SK-N-SH (cell line): Measurements from ENCODE around the gene IL11. TPM values are rescaled to one million over a fixed set of nuclear protein-coding genes. Genes with fewer than 3 reads are reported as not detected.
A peak's percentile ranks its signal among the peaks of the same experiment; 100 is the strongest.

ENCODE experiments used
- CTCF ChIA-PET: fragments of 300-600, 350-600 bp; formaldehyde crosslinking; extraction: SDS; loops from one replicate; lab custom pipeline; 2021; lab: Yijun Ruan, JAX
- POLR2A ChIA-PET: fragments of 350-600 bp; sonication (Branson Sonifier 250); formaldehyde crosslinking; extraction: SDS; loops from one replicate; lab custom pipeline; 2020; ENCODE audit warnings: antibody characterized with exemption, inconsistent platforms; lab: Yijun Ruan, JAX
- DNase-seq: peaks from one replicate; pipeline ENCODE4 v3.0.0; 2012
- H2AFZ ChIP-seq: fragments of 200-600 bp; sonication (generic); 2 replicates; pipeline ENCODE4 v1.8.1; 2016; ENCODE audit warnings: antibody characterized with exemption, mild to moderate bottlenecking, low read depth
- H3F3A ChIP-seq: fragments of 200-600 bp; sonication (generic); replicated peaks from 2 replicates; pipeline ENCODE3; 2016; ENCODE audit warnings: antibody characterized with exemption, mild to moderate bottlenecking; ENCODE audit not compliant: insufficient read depth
- H3K27ac ChIP-seq, 2 experiments: fragments of 200-500 bp in 1 of 2; fragments of 200-600 bp in 1 of 2; sonication (Bioruptor generic) in 1 of 2; sonication (generic), shearing (Covaris generic) in 1 of 2; 2 replicates each; pipeline versions ENCODE4 v1.5.1 to v1.6.1; 2014 to 2016; ENCODE audit warnings: low read depth in 2 of 2, inconsistent platforms in 1 of 2, low read length in 1 of 2, mild to moderate bottlenecking in 1 of 2, mixed read lengths in 1 of 2
- H3K27me3 ChIP-seq: fragments of 200-600 bp; sonication (generic), shearing (Covaris generic); 2 replicates; pipeline ENCODE4 v1.6.1; 2016; ENCODE audit warnings: mixed run types; ENCODE audit not compliant: insufficient read depth
- H3K36me3 ChIP-seq, 2 experiments: fragments of 200-500 bp in 1 of 2; fragments of 200-600 bp in 1 of 2; sonication (Bioruptor generic) in 1 of 2; sonication (generic) in 1 of 2; replicated peaks in 1 of 2; 2 replicates each; pipeline versions ENCODE3 to v1.5.1; 2014 to 2016; ENCODE audit warnings: low read length in 1 of 2, mild to moderate bottlenecking in 1 of 2; ENCODE audit not compliant: insufficient read depth in 2 of 2, control insufficient read depth in 1 of 2
- H3K4me1 ChIP-seq, 2 experiments: fragments of 200-500 bp in 1 of 2; fragments of 200-600 bp in 1 of 2; sonication (Bioruptor generic) in 1 of 2; sonication (generic), shearing (Covaris generic) in 1 of 2; 2 replicates each; pipeline versions ENCODE4 v1.5.1 to v1.6.1; 2014 to 2016; ENCODE audit warnings: low read depth in 1 of 2, low read length in 1 of 2, mixed run types in 1 of 2; ENCODE audit not compliant: insufficient read depth in 2 of 2, control insufficient read depth in 1 of 2
- H3K4me2 ChIP-seq: fragments of 200-600 bp; sonication (generic), shearing (Covaris generic); 2 replicates; pipeline ENCODE4 v1.6.1; 2017; ENCODE audit warnings: mixed run types
- H3K4me3 ChIP-seq, 2 experiments: fragments of 200-500 bp in 1 of 2; fragments of 200-600 bp in 1 of 2; sonication (Bioruptor generic) in 1 of 2; sonication (generic), shearing (Covaris generic) in 1 of 2; 2 replicates each; pipeline versions ENCODE4 v1.5.1 to v1.8.1; 2014 to 2016; ENCODE audit warnings: low read depth in 2 of 2, inconsistent platforms in 1 of 2, low read length in 1 of 2, mild to moderate bottlenecking in 1 of 2, mixed read lengths in 1 of 2, moderate library complexity in 1 of 2
- H3K79me2 ChIP-seq: fragments of 200-600 bp; sonication (generic); 2 replicates; pipeline ENCODE4 v1.8.1; 2017; ENCODE audit warnings: mild to moderate bottlenecking; ENCODE audit not compliant: insufficient read depth
- H3K9ac ChIP-seq: fragments of 200-600 bp; sonication (generic); 2 replicates; pipeline ENCODE4 v1.6.1; 2017; ENCODE audit warnings: mixed run types
- H3K9me2 ChIP-seq: fragments of 200-600 bp; sonication (generic); 2 replicates; pipeline ENCODE4 v1.6.1; 2017; ENCODE audit warnings: mixed run types
- H3K9me3 ChIP-seq: fragments of 200-600 bp; sonication (generic); 2 replicates; pipeline ENCODE4 v1.6.1; 2017; ENCODE audit warnings: mixed run types, mild to moderate bottlenecking, moderate library complexity
- H4K20me1 ChIP-seq: fragments of 200-600 bp; sonication (generic); 2 replicates; pipeline ENCODE4 v1.6.1; 2017; ENCODE audit warnings: mild to moderate bottlenecking, mixed run types; ENCODE audit not compliant: insufficient read depth
- ELF1 ChIP-seq: IDR thresholded peaks from 2 replicates; pipeline ENCODE4 v1.4.0; 2012
- EP300 ChIP-seq, 2 experiments: IDR thresholded peaks; 2 replicates each; pipeline versions ENCODE4 v1.4.0 to v1.6.1; 2012; ENCODE audit warnings: borderline replicate concordance in 1 of 2, low read depth in 1 of 2, low read length in 1 of 2
- GABPA ChIP-seq: IDR thresholded peaks from 2 replicates; pipeline ENCODE4 v1.4.0; 2012; ENCODE audit warnings: low read depth, mild to moderate bottlenecking
- MEF2A ChIP-seq: IDR thresholded peaks from 2 replicates; pipeline ENCODE4 v1.4.0; 2012; ENCODE audit warnings: low read depth, borderline replicate concordance
- MXI1 ChIP-seq: IDR thresholded peaks from 2 replicates; pipeline ENCODE4 v1.6.1; 2012; ENCODE audit warnings: mild to moderate bottlenecking, low read depth, low read length, improper control_type of control experiment
- POLR2AphosphoS5 ChIP-seq: IDR thresholded peaks from 2 replicates; pipeline ENCODE4 v1.6.1; 2012; ENCODE audit warnings: low read depth, low read length
- SIN3A ChIP-seq: IDR thresholded peaks from 2 replicates; pipeline ENCODE4 v1.6.1; 2012; ENCODE audit warnings: low read depth, mild to moderate bottlenecking, low read length, moderate library complexity, borderline replicate concordance
- SMC3 ChIP-seq: IDR thresholded peaks from 2 replicates; pipeline ENCODE4 v1.6.1; 2012; ENCODE audit warnings: low read depth, low read length, improper control_type of control experiment
- TAF1 ChIP-seq: IDR thresholded peaks from 2 replicates; pipeline ENCODE4 v1.6.1; 2012; ENCODE audit warnings: low read depth, mild to moderate bottlenecking, low read length, moderate library complexity, borderline replicate concordance
- YY1 ChIP-seq: IDR thresholded peaks from 2 replicates; pipeline ENCODE4 v1.4.0; 2012; ENCODE audit warnings: low read depth, mild to moderate bottlenecking
- WGBS: methylation state at CpG from one replicate; pipeline ENCODE4 v1.1.6; 2017; ENCODE audit warnings: low lambda C conversion rate; 5-methylcytosine and 5-hydroxymethylcytosine counted together
- polyA plus RNA-seq, 3 experiments: library from polyadenylated mRNA; depleted of rRNA; stranded (reverse); fragments of >200 nt; gene quantifications; 2 replicates each; pipeline ENCODE4 v1.2.3, GENCODE V29; 2012
- TF ChIP-seq, protein P1 (sequence below): IDR thresholded peaks from 2 replicates; pipeline ENCODE4 v1.6.1; 2012; ENCODE audit warnings: mild to moderate bottlenecking, low read depth, low read length, moderate library complexity
- TF ChIP-seq, protein P2 (sequence below): fragments of 150-350 bp; IDR thresholded peaks from 2 replicates; pipeline ENCODE4 v1.6.1; 2016; ENCODE audit warnings: mild to moderate bottlenecking, low read depth, low read length
- TF ChIP-seq, protein P3 (sequence below): IDR thresholded peaks from 2 replicates; pipeline ENCODE4 v1.4.0; 2012; ENCODE audit warnings: low read depth
- TF ChIP-seq, protein P4 (sequence below): IDR thresholded peaks from 2 replicates; pipeline ENCODE4 v1.4.0; 2012; ENCODE audit warnings: low read depth, borderline replicate concordance

Gene IL11
- polyA plus RNA-seq, 1 of the 3 experiments (the other 2 are of a cell fraction), result 13.2 TPM

GRCh38 chr19:55385724-55386492 lies 15.6 kb upstream of the IL11 start, which contains the start of gene RPL28:
RPL28 (plus strand) TSS chr19:55385932; CDS start chr19:55386358, 426 bp downstream.
- Histone ChIP-seq H3K27ac (peak within 1 kb of the TSS; percentile 98), H3K79me2 (peaks cover 48% of the 10 kb centered on the region), H3F3A (peaks cover 29% of the 10 kb centered on the region), H3K4me1 (peaks cover 25 to 51% of the 10 kb centered on the region in 2 experiments; a peak in 3 of 4 replicates), H3K9me2 (no peaks in the 10 kb centered on the region), H3K9me3 (no peaks in the 10 kb centered on the region), H3K9ac (peak within 1 kb of the TSS; percentile 97), H3K4me3 (peak within 1 kb of the TSS; percentile 86 to 97), H3K4me2 (peak within 1 kb of the TSS; percentile 100), H3K27me3 (no peaks in the 10 kb centered on the region), H3K36me3 (peaks cover 39% of the 10 kb centered on the region in 2 experiments), H2AFZ (peak within 1 kb of the TSS; percentile 94), H4K20me1 (peaks cover 50% of the 10 kb centered on the region)
- CTCF ChIA-PET, result interaction anchor here (0.7 to 5.3 kb wide), 3 partner anchors 84 to 244 kb away, joined by 3 to 22 read pairs (median 19); no protein-coding TSS in a partner anchor
- TF ChIP-seq EP300 (IDR thresholded peaks at IDR 0.05; ENCODE audit: borderline replicate concordance in 1 of 2, low read depth in 1 of 2, low read length in 1 of 2) (no peak), ELF1 (peak; percentile 63), YY1 (peak; percentile 53), GABPA (peak; percentile 90), SMC3 (no peak), POLR2AphosphoS5 (peak; percentile 100), MEF2A (no peak), MXI1 (peak; percentile 21; the same call in 1 of the 2 replicates), TAF1 (peak; percentile 100), SIN3A (peak; percentile 97)
- TF ChIP-seq, protein P1, sequence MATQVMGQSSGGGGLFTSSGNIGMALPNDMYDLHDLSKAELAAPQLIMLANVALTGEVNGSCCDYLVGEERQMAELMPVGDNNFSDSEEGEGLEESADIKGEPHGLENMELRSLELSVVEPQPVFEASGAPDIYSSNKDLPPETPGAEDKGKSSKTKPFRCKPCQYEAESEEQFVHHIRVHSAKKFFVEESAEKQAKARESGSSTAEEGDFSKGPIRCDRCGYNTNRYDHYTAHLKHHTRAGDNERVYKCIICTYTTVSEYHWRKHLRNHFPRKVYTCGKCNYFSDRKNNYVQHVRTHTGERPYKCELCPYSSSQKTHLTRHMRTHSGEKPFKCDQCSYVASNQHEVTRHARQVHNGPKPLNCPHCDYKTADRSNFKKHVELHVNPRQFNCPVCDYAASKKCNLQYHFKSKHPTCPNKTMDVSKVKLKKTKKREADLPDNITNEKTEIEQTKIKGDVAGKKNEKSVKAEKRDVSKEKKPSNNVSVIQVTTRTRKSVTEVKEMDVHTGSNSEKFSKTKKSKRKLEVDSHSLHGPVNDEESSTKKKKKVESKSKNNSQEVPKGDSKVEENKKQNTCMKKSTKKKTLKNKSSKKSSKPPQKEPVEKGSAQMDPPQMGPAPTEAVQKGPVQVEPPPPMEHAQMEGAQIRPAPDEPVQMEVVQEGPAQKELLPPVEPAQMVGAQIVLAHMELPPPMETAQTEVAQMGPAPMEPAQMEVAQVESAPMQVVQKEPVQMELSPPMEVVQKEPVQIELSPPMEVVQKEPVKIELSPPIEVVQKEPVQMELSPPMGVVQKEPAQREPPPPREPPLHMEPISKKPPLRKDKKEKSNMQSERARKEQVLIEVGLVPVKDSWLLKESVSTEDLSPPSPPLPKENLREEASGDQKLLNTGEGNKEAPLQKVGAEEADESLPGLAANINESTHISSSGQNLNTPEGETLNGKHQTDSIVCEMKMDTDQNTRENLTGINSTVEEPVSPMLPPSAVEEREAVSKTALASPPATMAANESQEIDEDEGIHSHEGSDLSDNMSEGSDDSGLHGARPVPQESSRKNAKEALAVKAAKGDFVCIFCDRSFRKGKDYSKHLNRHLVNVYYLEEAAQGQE, result peak; percentile 81; the same call in 1 of the 2 replicates
- TF ChIP-seq, protein P2, sequence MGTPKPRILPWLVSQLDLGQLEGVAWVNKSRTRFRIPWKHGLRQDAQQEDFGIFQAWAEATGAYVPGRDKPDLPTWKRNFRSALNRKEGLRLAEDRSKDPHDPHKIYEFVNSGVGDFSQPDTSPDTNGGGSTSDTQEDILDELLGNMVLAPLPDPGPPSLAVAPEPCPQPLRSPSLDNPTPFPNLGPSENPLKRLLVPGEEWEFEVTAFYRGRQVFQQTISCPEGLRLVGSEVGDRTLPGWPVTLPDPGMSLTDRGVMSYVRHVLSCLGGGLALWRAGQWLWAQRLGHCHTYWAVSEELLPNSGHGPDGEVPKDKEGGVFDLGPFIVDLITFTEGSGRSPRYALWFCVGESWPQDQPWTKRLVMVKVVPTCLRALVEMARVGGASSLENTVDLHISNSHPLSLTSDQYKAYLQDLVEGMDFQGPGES, result no peak; the same call in 1 of the 2 replicates
- TF ChIP-seq, protein P3, sequence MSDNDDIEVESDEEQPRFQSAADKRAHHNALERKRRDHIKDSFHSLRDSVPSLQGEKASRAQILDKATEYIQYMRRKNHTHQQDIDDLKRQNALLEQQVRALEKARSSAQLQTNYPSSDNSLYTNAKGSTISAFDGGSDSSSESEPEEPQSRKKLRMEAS, result peak; percentile 64
- TF ChIP-seq, protein P4, sequence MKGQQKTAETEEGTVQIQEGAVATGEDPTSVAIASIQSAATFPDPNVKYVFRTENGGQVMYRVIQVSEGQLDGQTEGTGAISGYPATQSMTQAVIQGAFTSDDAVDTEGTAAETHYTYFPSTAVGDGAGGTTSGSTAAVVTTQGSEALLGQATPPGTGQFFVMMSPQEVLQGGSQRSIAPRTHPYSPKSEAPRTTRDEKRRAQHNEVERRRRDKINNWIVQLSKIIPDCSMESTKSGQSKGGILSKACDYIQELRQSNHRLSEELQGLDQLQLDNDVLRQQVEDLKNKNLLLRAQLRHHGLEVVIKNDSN, result no peak
- POLR2A ChIA-PET, result no interaction called here
- DNase-seq, result peak; percentile 94
- under 1% methylated on average over 45 of the region's 68 CpGs for WGBS
